ENCODE measurements around the gene ERVV-1.
"Not testable (repeated sequence)": the region's sequence is repeated elsewhere in the genome, so short reads cannot be mapped to it uniquely, and the experiment has no call there.

The ERVV-1 gene

GRCh38 chr19:53013621-53014020, at the start of gene ERVV-1:
TSS of gene ERVV-1 (plus strand) at chr19:53013921. CDS start at chr19:53014091, 170 bp downstream.
- no peak for DNase-seq

DNA sequence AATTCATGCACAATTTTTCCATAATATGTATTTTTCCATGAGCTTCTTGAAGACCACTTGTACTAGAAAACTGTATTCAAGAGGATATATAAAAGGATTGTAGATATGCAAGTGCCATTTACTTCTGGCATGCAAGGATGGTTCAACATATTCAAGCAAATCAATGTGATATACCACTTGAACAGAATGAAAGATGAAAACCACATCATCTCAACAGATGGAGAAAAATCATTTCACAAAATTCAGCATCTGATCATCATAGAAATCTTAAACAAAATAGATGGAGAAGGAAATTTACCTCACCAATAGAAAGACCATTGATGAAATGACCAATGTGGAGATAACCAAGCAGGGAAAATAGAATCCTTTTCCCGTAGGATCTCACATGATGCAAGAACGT, 45.9 kb upstream of the ERVV-1 start:
- DNase-seq, result no peak

- no peak for DNase-seq
Measured at GRCh38 chr19:52981329-52981728, 32.4 kb upstream of the ERVV-1 start.

- DNase-seq, result not testable (repeated sequence)
Measured at GRCh38 chr19:52983167-52983566, 30.6 kb upstream of the ERVV-1 start.

GRCh38 chr19:52987221-52987620, 26.5 kb upstream of the ERVV-1 start:
- DNase-seq, result no peak

DNA sequence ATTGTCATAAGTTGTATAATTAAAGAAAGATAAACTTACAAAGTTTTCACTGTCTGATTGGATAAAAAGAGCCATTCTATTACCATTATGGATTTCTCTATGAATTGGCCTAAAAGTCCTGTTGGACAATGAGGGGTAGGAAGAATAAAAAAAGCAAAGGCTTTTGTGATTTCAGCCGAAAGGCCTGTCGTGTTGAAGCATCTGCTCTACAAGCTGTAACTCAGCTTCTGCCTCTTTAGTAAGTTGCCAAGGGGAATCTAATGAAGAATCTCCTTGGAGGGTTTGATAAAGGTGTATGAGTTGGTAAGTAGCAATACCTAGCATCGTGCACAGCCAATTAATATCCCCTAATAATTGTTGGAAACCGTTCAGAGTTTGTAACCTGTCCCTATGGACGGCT, 25.2 kb upstream of the ERVV-1 start:
- no peak for DNase-seq

DNA sequence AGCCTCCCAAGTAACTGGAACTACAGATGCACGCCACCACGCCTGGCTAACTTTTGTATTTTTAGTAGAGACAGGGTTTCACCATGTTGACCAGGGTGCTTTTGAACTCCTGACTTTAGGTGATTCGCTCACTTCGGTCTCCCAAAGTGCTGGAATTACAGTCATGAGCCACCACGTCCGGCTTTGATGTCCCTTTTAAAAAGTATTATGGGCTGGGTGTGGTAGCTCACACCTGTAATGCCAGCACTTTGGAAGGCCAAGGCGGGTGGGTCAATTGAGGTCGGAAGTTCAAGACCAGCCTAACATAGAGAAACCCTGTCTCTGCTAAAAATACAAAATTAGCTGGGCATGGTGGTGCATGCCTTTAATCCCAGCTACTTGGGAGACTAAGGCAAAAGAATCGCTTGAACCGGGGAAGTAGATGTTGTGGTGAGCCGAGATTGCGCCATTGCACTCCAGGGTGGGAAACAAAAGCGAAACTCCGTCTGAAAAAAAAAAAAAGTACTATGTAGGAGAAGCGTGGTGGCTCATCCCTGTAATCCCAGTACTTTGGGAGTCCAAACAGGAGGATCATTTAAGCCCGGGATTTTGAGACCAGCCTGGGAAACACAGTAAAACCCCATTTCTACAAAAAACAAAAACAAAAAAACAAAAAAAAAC, 22.8 kb upstream of the ERVV-1 start:
- no peak for DNase-seq

DNA sequence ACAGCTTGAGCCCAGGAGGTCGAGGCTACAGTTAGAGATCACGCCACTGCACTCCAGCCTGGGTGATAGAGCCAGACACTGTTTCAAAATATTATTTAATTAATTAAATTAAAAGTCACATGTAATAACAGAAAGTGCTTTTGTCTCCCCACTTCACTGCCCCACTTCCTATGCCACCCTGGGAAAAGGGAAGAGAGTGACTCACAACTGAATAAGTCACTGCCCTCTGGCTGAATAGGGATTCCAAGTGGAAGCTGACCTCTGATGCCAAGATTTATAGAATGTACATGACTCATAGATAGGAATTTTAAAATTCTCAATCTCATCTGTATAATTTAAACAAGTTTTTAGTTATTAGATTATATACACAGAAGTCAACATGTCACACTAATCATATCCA, 22.2 kb upstream of the ERVV-1 start:
- no peak for DNase-seq

GRCh38 chr19:52992109-52993004, 21.4 kb upstream of the ERVV-1 start:
- no peak for DNase-seq

DNA sequence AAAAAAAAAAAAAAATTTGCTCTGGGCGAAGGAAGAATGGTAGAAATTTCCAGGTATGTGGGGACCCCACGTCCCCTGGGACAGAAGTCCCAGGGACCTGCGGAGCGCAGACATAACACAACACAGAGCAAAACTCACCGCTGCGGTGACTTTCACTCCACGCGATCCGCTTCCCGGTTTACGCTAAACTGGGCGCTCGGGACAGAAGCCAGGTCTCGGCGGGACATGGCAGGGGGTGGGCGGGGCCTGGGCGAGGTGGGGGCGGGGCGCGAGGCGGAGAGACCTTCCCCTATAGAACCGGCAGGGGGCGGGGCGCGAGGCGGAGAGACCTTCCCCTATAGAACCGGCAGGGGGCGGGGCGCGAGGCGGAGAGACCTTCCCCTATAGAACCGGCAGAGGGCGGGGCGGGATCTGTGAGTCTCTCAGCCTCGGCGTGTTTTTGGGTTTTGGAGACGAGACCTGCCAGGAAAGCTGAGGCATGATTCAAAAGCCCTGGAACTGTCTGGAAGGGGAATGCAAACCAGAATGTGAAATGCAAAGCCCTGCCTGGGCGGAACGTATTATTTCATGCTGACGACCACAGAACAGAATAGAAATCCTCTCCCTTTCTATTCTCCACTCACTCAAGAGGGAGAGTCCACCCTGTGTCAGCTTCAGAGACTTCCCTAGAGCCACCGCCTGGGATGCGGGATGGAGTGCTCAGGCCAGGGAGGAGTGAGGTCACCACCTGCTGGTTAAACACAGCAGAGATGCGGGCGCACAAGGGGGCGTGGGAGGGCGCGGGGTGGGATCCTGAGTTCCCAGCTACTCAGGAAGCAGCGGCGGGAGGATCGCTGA, 20.2 kb upstream of the ERVV-1 start:
- DNase-seq, result peak; percentile 73

DNA sequence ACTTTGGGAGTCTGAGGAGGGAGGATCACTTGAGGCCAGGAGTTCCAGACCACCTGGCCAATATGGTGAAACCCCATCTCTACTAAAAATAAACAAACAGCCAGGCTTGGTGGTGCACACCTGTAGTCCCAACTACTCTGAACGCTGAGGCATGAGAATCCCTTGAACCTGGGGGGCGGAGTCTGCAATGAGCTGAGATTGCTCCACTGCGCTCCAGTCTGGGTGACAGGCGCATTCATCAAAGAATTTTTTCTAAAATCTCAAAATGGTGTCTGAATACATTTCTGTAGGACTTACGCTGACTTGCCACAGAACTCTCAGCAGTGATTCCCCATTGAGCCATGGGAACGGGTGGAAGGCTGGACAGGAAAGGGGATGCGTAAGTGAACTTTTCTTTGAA, 18.0 kb upstream of the ERVV-1 start:
- DNase-seq, result no peak

- no peak for DNase-seq
Measured at GRCh38 chr19:52997975-52998374, 15.7 kb upstream of the ERVV-1 start.

DNA sequence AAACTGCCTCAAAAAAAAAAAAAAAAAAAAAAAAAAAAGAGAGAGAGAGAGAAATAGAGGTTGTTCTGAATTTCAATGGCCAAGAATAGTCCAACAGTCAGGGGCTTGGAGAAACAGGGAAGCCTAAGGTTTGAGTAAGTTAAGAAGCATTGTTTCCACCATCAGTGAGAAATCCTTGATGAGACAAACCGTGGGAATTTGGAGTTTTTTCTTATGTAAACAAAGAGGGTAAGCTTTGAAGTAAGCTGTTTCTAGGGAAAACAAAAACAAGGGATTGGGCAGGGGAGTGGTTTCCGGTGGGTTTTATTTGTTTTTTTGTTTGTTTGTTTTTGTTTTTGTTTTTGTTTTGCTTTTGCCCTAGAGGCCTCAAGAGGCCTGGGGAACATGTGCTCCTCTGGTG, 11.2 kb upstream of the ERVV-1 start:
- DNase-seq, result no peak

DNA sequence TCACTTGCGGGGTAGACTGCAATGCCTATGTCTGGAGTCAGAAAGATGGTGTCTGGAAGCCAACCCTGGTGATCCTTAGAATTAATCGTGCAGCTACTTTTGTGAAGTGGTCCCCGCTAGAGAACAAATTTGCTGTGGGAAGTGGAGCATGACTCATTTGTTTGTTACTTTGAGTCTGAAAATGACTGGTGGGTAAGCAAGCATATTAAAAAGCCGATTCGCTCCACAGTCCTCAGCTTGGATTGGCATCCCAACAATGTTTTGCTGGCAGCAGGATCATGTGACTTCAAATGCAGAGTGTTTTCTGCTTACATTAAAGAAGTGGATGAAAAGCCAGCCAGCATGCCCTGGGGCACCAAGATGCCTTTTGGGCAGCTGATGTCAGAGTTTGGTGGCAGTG, 9.5 kb upstream of the ERVV-1 start:
- no peak for DNase-seq

DNA sequence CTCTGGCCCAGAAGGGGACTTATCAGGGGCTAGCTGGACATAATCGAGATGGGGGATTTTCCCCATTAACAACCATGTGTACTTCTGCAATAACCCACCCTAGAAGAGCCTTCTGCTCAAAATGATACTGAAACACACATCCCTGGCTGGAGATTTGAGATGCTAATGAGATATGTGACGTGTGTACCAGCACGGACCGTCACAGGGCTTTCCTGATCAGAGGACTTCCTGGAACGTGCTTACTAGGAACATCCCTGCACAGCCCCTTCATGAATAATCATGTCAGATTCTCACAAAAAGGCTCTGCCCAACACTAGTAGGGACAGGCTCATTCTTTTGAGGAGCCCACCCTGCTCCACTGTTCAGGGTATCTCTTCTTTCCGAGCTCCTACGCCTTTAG, 6.5 kb upstream of the ERVV-1 start:
- DNase-seq, result no peak

- no peak for DNase-seq
Measured at GRCh38 chr19:53007606-53008005, 6.1 kb upstream of the ERVV-1 start.

DNA sequence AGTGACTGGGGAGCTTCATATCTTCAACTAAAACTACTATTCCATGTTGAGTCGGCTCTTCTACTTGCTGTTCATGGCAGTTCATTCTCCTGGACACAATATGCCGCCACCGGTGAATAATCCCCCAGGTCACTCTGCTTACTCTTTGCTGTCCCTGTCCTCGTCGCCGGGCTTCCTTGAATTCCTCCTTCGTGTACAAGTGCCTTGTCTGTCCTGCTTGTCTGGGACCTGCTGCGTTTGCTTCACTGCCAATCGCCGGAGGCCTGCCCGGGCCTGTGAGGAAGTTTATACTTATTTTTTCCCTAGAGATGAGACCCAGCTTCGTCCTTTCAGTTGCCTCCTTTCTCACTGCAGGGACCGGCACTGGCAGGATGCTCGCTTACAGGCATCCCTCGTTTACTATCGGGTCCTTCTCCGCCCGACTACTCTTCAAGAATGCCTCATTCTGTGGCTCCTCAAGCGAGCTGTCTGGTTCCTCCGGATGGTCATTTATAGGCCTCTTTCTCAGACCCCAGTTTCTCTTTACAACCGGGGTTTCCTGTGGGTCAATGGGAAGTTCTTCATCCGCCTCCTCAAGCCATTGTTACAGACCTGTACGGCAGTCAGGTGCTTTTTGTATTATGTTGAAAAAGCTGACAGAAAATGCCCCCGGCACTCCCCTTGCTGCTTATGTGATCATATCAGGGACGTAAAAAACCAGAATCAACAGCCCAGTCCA, 5.5 kb upstream of the ERVV-1 start:
- no peak for DNase-seq

GRCh38 chr19:53010494-53010893, 3.2 kb upstream of the ERVV-1 start:
- no peak for DNase-seq

GRCh38 chr19:53012006-53012405, 1.7 kb upstream of the ERVV-1 start:
- DNase-seq, result no peak

DNA sequence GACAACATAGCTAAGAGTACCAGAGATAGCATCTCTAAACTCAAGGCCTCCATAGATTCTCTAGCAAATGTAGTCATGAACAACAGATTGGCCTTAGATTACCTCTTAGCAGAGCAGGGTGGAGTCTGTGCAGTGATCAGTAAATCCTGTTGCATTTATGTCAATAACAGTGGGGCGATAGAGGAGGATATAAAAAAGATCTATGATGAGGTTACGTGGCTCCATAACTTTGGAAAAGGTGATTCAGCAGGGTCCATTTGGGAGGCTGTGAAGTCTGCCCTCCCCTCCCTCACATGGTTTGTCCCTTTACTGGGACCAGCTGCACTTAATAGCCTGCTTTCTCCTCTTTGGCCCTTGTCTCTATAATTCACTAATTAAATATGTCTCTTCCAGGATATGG, 1.4 kb downstream of the ERVV-1 start:
- DNase-seq, result no peak

DNA sequence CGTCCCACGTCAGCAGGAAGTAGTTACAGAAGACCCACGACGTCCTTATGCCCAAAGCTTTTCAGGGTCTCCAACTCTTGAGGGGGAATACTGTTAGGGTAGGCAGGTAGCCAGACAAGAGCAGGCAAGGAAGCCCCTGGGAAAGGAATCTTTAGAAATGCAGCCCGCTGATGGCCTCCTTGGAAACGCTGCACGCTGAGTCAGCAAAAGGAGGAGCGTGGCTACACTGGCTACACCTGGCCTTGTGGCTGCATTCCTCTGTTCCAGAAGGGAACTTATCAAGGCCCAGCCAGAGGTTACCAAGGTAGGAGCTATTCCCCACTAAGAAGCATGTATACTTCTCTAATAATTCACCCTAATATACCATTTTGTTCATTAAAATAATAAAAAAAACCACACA, 2.0 kb downstream of the ERVV-1 start:
- DNase-seq, result no peak

GRCh38 chr19:53019684-53020083, 6.0 kb downstream of the ERVV-1 start:
- no peak for DNase-seq

DNA sequence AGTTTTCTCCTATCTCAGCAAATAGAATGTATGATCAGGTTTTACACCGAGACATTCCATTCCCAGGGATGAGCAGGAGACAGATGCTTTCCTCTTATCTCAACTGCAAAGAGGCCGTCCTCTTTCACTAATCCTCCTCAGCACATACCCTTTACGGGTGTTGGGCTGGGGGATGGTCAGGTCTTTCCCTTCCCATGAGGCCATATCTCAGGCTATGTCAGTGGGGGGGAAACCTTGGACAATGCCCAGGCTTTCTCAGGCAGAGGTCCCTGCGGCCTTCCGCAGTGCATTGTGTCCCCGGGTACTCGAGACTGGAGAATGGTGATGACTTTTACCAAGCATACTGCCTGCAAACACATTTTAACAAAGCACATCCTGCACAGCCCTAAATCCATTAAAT, 14.6 kb downstream of the ERVV-1 start:
- DNase-seq, result not testable (repeated sequence)
